SU-DHL-6 (cell line): ENCODE measurements around the gene THSD4.

ENCODE experiments used
- H2AFZ ChIP-seq: fragments of 200-600 bp; sonication (generic); 2 replicates; pipeline ENCODE4 v1.6.1; 2014; ENCODE audit warnings: low read depth, mild to moderate bottlenecking, moderate library complexity, mixed read lengths, antibody characterized with exemption, low read length; ENCODE audit not compliant: severe bottlenecking
- H3F3A ChIP-seq: fragments of 200-600 bp; shearing (Covaris generic); 2 replicates; pipeline ENCODE4 v1.6.0; 2016; ENCODE audit warnings: antibody characterized with exemption, mild to moderate bottlenecking; ENCODE audit not compliant: insufficient read depth
- H3K27ac ChIP-seq: fragments of 200-600 bp; sonication (generic); 2 replicates; pipeline ENCODE4 v1.5.1; 2016; ENCODE audit warnings: low read depth, mild to moderate bottlenecking, low read length, moderate library complexity, mixed read lengths
- H3K27me3 ChIP-seq: fragments of 200-600 bp; sonication (generic), shearing (Covaris generic); 2 replicates; pipeline ENCODE4 v1.6.0; 2014; ENCODE audit warnings: mild to moderate bottlenecking, low read length
- H3K36me3 ChIP-seq: fragments of 200-600 bp; sonication (generic); 2 replicates; pipeline ENCODE4 v1.6.1; 2014; ENCODE audit warnings: mild to moderate bottlenecking, low read length, mixed read lengths
- H3K4me2 ChIP-seq: fragments of 300-600, 200-600 bp; shearing (Covaris generic), sonication (generic); 2 replicates; pipeline ENCODE4 v1.6.0; 2014; ENCODE audit warnings: low read length, low read depth, mild to moderate bottlenecking; ENCODE audit not compliant: poor library complexity, severe bottlenecking
- H3K4me3 ChIP-seq: fragments of 200-600 bp; sonication (generic); 2 replicates; pipeline ENCODE4 v1.5.1; 2014; ENCODE audit warnings: antibody characterized with exemption, low read length, mild to moderate bottlenecking, mixed read lengths; ENCODE audit not compliant: insufficient read depth, poor library complexity, severe bottlenecking
- H3K79me2 ChIP-seq: fragments of 200-600 bp; sonication (generic); 2 replicates; pipeline ENCODE4 v1.6.1; 2014; ENCODE audit warnings: mild to moderate bottlenecking, low read length, moderate library complexity; ENCODE audit not compliant: insufficient read depth
- H3K9ac ChIP-seq: fragments of 200-600 bp; sonication (generic); 2 replicates; pipeline ENCODE4 v1.7.0; 2014; ENCODE audit warnings: mild to moderate bottlenecking, low read length
- H3K9me2 ChIP-seq: fragments of 200-600 bp; sonication (generic); replicated peaks from 2 replicates; pipeline ENCODE4 v1.6.1; 2014; ENCODE audit warnings: low read length; ENCODE audit not compliant: insufficient read depth
- H3K9me3 ChIP-seq: fragments of 200-600 bp; sonication (generic); 2 replicates; pipeline ENCODE4 v1.6.1; 2014; ENCODE audit warnings: low read length, mixed read lengths; ENCODE audit not compliant: insufficient read depth
- H4K20me1 ChIP-seq: fragments of 200-600 bp; sonication (generic); 2 replicates; pipeline ENCODE4 v1.6.1; 2014; ENCODE audit warnings: low read depth, mild to moderate bottlenecking, antibody characterized with exemption, low read length, moderate library complexity, mixed read lengths
- CTCF ChIP-seq: fragments of 200-600 bp; sonication (generic); IDR thresholded peaks from one replicate; pipeline ENCODE4 v1.5.1; 2017; ENCODE audit warnings: antibody characterized with exemption, mild to moderate bottlenecking, low read length, moderate library complexity; ENCODE audit not compliant: insufficient read depth, poor library complexity, severe bottlenecking
- EZH2phosphoT487 ChIP-seq: fragments of 200-600 bp; sonication (generic), shearing (Covaris generic); conservative IDR thresholded peaks from 2 replicates; pipeline ENCODE4 v1.6.1; 2018; ENCODE audit warnings: mild to moderate bottlenecking, antibody characterized with exemption, low read length, moderate library complexity, mixed read lengths

THSD4 gene

GRCh38 chr15:71199384-71200351 lies 84.4 kb downstream of the THSD4 start:
- Histone ChIP-seq H3K9ac (no peak overlapping the region), H3K27me3 (no peaks in the 10 kb centered on the region), H3K27ac (no peak overlapping the region), H3K36me3 (no peaks in the 10 kb centered on the region), H4K20me1 (no peaks in the 10 kb centered on the region), H3K9me2 (no peaks in the 10 kb centered on the region), H3K4me3 (no peak overlapping the region), H3K9me3 (no peaks in the 10 kb centered on the region), H3K4me2 (no peak overlapping the region), H3F3A (no peaks in the 10 kb centered on the region), H2AFZ (no peak overlapping the region), H3K79me2 (no peaks in the 10 kb centered on the region)
- TF ChIP-seq EZH2phosphoT487 (no peak), CTCF (no peak)

GRCh38 chr15:71201477-71201876 lies 86.2 kb downstream of the THSD4 start:
- no peaks in the 10 kb centered on the region for H3K9me3 ChIP-seq
- H2AFZ ChIP-seq, result no peak overlapping the region
- H3K27me3 ChIP-seq, result no peaks in the 10 kb centered on the region
- H3K9ac ChIP-seq, result no peak overlapping the region
- no peaks in the 10 kb centered on the region for H3K36me3 ChIP-seq
- no peak overlapping the region for H3K4me2 ChIP-seq
- no peak overlapping the region for H3K27ac ChIP-seq
- H3F3A ChIP-seq, result no peaks in the 10 kb centered on the region
- H4K20me1 ChIP-seq, result no peaks in the 10 kb centered on the region
- no peaks in the 10 kb centered on the region for H3K9me2 ChIP-seq
- no peaks in the 10 kb centered on the region for H3K79me2 ChIP-seq
- no peak overlapping the region for H3K4me3 ChIP-seq
- no peak for TF ChIP-seq EZH2phosphoT487
- TF ChIP-seq CTCF, result no peak

DNA sequence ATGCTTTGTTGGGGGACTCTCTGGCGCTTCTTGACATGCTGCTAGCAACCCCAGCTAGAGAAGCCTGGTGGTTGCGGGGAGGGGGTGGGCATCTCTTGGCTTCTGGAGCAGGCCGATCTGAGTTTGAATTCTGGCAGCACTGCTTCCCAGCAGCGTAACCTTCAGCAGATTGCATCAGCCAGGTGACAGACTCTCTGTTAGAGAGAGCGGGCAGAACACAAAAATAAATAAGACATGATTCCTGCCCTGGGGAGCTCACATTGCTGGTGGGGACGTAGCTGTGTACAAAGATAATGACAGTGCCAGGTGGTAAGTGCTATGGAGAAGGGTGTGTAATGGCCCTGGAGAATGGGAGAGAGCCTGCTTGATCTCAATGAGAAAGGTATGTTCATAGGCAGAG lies 87.4 kb downstream of the THSD4 start:
- no peak overlapping the region for H3K9ac ChIP-seq
- no peaks in the 10 kb centered on the region for H3K9me3 ChIP-seq
- no peaks in the 10 kb centered on the region for H3F3A ChIP-seq
- H3K4me2 ChIP-seq, result no peak overlapping the region
- no peaks in the 10 kb centered on the region for H3K36me3 ChIP-seq
- H3K4me3 ChIP-seq, result no peak overlapping the region
- no peaks in the 10 kb centered on the region for H3K9me2 ChIP-seq
- H4K20me1 ChIP-seq, result no peaks in the 10 kb centered on the region
- H3K27me3 ChIP-seq, result no peaks in the 10 kb centered on the region
- H3K79me2 ChIP-seq, result no peaks in the 10 kb centered on the region
- TF ChIP-seq EZH2phosphoT487, result no peak
- no peak for TF ChIP-seq CTCF
- H3K27ac ChIP-seq, result no peak overlapping the region
- no peak overlapping the region for H2AFZ ChIP-seq
